Thoracic aorta (tissue), 2 donors: ENCODE results near the gene PDZRN4. TPM values are rescaled to one million over a fixed set of nuclear protein-coding genes. Genes with fewer than 3 reads are reported as not detected.

Experiments used
- ATAC-seq: fragments of 150-250 bp; one replicate; pipeline ENCODE4 v1.8.0; 2017; ENCODE audit warnings: low read depth; ENCODE audit not compliant: insufficient number of reproducible peaks, low FRiP score
- DNase-seq: peaks from one replicate; pipeline ENCODE4 v3.0.0-alpha.2; 2020; ENCODE audit warnings: low spot score
- H3K27ac ChIP-seq, 2 donors: fragments of 200-600 bp; sonication (generic); 1 replicate in 1 of 2; 2 replicates in 1 of 2; pipeline ENCODE4 v1.5.1; 2016; ENCODE audit warnings: mild to moderate bottlenecking in 2 of 2, moderate library complexity in 2 of 2
- H3K27me3 ChIP-seq: fragments of 200-600 bp; sonication (generic); replicated peaks from 2 replicates; pipeline ENCODE4 v1.6.0; 2016; ENCODE audit warnings: mild to moderate bottlenecking; ENCODE audit not compliant: insufficient read depth
- H3K36me3 ChIP-seq: fragments of 200-600 bp; sonication (generic); one replicate; pipeline ENCODE4 v1.5.1; 2016
- H3K4me1 ChIP-seq, 2 donors: fragments of 200-600 bp; sonication (generic); 1 replicate in 1 of 2; 2 replicates in 1 of 2; pipeline versions ENCODE4 v1.5.1 to v1.6.0; 2016; ENCODE audit warnings: low read depth in 2 of 2, mild to moderate bottlenecking in 1 of 2; ENCODE audit not compliant: control insufficient read depth in 1 of 2
- H3K4me3 ChIP-seq: fragments of 200-600 bp; sonication (generic); 2 replicates; pipeline ENCODE4 v1.5.1; 2016; ENCODE audit warnings: mild to moderate bottlenecking
- H3K9me3 ChIP-seq: fragments of 200-600 bp; sonication (generic); 2 replicates; pipeline ENCODE4 v1.5.1; 2016
- total RNA-seq, 2 donors: library from RNA; depleted of rRNA; stranded (reverse); fragments of >200 nt; gene quantifications; one replicate each; pipeline versions ENCODE4 v1.1.0 to v1.2.3, GENCODE V29; 2016
- TF ChIP-seq, protein P1 (sequence below): fragments of 200-600 bp; sonication (generic); IDR thresholded peaks from one replicate; pipeline ENCODE4 v1.5.1; 2019; ENCODE audit warnings: antibody characterized with exemption

The PDZRN4 gene
- total RNA-seq, 2 donors from 2014 or later = 6.1 to 12.5 TPM

DNA sequence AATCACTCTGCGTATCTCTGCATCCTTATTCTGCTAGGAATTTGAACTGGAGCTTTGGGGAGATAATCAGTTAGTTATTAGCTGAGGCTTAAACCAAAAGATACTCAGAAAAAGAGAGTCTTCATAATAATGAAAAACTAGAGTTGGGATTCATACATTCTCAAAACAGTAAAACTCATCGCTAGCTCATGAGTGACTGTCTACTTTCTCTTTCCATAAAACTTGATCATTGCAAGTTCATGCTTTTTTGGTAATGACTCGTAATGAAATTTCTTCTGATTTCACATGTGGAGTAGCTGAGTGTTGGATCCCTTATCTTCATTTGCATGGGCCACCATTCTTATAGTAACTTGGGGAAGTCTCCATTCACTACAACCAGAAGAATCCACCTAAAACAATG is 397.7 kb downstream of the PDZRN4 start:
- TF ChIP-seq, protein P1, sequence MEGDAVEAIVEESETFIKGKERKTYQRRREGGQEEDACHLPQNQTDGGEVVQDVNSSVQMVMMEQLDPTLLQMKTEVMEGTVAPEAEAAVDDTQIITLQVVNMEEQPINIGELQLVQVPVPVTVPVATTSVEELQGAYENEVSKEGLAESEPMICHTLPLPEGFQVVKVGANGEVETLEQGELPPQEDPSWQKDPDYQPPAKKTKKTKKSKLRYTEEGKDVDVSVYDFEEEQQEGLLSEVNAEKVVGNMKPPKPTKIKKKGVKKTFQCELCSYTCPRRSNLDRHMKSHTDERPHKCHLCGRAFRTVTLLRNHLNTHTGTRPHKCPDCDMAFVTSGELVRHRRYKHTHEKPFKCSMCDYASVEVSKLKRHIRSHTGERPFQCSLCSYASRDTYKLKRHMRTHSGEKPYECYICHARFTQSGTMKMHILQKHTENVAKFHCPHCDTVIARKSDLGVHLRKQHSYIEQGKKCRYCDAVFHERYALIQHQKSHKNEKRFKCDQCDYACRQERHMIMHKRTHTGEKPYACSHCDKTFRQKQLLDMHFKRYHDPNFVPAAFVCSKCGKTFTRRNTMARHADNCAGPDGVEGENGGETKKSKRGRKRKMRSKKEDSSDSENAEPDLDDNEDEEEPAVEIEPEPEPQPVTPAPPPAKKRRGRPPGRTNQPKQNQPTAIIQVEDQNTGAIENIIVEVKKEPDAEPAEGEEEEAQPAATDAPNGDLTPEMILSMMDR = no peak
- ATAC-seq = no peak
- no peak for DNase-seq

DNA sequence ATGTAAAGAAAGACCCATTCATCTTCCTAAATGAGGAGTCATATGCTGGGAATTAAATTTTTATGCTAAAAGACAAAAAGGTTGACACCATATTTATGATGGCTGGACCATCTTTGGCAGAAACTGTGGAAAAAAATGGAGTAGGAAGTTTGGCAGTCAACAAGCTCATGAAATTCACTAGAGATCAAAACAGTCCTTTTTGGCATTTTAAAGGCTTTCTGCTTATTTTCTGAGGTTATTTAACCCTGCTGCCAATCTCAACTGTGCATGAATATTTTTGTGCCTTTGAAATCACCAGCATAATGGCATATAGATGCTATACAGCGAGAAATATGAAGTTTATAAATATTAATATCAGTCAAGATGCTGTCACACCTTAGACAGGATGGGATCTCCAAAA is 399.5 kb downstream of the PDZRN4 start:
- TF ChIP-seq, protein P1 = no peak
- no peak overlapping the region for H3K27ac ChIP-seq
- H3K4me3 ChIP-seq = no peak overlapping the region
- no peaks in the 10 kb centered on the region for H3K4me1 ChIP-seq
- DNase-seq = no peak
- no peak for ATAC-seq
- no peaks in the 10 kb centered on the region for H3K27me3 ChIP-seq
- H3K9me3 ChIP-seq = no peaks in the 10 kb centered on the region
- H3K36me3 ChIP-seq = no peaks in the 10 kb centered on the region

More for the DNA sequence above, 397.7 kb downstream of the PDZRN4 start:
- Histone ChIP-seq H3K27ac (no peak overlapping the region), H3K27me3 (no peaks in the 10 kb centered on the region), H3K9me3 (no peaks in the 10 kb centered on the region), H3K36me3 (no peaks in the 10 kb centered on the region), H3K4me1 (no peaks in the 10 kb centered on the region), H3K4me3 (no peak overlapping the region)

DNA sequence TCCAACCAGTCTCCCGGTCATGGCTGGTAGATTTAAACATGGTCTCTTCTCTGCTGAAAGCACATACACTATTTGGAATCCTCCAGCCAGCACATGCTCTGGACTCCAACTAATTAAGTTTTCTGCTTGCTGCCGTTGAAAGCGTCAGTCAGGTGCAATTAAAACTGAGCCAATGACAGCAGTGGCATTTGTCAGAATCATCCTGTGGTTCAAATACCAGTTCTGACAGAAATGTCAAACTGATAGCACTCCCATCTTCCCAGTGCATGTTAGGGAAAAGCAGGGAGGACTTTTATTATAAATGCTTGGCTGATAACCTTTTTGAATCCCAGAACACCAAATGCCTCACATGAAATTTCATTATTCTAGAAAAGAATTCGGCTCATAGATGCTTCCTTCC is 401.8 kb downstream of the PDZRN4 start:
- TF ChIP-seq, protein P1 = no peak
- Histone ChIP-seq H3K4me1 (no peaks in the 10 kb centered on the region), H3K27ac (no peak overlapping the region), H3K4me3 (no peak overlapping the region), H3K36me3 (no peaks in the 10 kb centered on the region), H3K9me3 (no peaks in the 10 kb centered on the region), H3K27me3 (no peaks in the 10 kb centered on the region)
- DNase-seq = no peak
- no peak for ATAC-seq

DNA sequence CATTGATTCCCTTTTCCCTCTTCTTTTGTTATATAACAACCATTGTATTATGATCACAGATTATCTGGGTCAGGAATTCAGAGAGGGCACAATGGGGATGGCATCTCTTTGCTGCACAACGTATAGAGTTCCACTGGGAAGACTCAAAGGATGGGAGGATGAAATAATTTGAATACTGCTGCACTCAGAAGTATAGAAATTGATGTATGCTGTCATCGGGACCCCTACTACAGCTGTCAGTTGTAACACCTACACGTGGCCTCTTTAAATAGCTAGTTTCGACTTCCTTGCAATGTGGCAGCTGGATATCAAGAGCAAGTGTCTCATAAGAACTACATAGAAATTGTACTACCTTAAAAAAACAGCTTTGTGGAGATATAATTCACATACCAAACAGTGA is 408.1 kb downstream of the PDZRN4 start:
- Histone ChIP-seq H3K27me3 (no peaks in the 10 kb centered on the region), H3K4me3 (no peak overlapping the region), H3K27ac (no peak overlapping the region), H3K36me3 (no peaks in the 10 kb centered on the region), H3K9me3 (no peaks in the 10 kb centered on the region), H3K4me1 (no peaks in the 10 kb centered on the region)
- DNase-seq = no peak
- TF ChIP-seq, protein P1 = no peak
- no peak for ATAC-seq

DNA sequence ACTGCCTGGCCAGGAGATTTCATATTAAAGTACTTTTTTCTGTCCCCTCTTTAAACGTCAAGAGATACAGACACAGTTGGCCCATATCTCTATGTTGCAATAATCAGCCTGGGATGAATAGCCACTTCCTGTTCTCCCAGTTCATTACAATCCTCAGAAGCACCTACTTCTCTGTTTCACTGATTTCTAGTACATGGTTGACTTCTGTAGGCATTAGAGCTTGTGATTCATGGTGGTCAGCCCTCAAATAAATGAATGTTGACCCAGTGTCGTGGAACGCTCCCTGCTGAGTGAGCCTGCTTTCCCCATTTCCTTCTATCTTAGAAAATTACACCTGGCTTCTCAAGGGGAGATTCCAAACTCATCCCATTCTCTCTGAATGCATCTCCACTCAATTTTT is 416.7 kb downstream of the PDZRN4 start:
- Histone ChIP-seq H3K4me1 (no peaks in the 10 kb centered on the region), H3K9me3 (no peaks in the 10 kb centered on the region), H3K36me3 (no peaks in the 10 kb centered on the region), H3K27ac (no peak overlapping the region), H3K27me3 (no peaks in the 10 kb centered on the region), H3K4me3 (no peak overlapping the region)
- TF ChIP-seq, protein P1 = no peak
- ATAC-seq = no peak
- DNase-seq = no peak
